Neural progenitor cell (in vitro differentiated cells): ENCODE results near the gene SEMA3G. TPM values are rescaled to one million over a fixed set of nuclear protein-coding genes. Genes with fewer than 3 reads are reported as not detected.

Experiments
- DNase-seq: peaks from one replicate; pipeline ENCODE4 v3.0.0-alpha.2; 2016; ENCODE audit warnings: low spot score
- H2AFZ ChIP-seq: fragments of 200-600 bp; sonication (generic); replicated peaks from 2 replicates; pipeline ENCODE4 v1.6.1; 2016; ENCODE audit warnings: antibody characterized with exemption
- H3F3A ChIP-seq: fragments of 200-600 bp; sonication (generic); 2 replicates; pipeline ENCODE4 v1.6.1; 2016; ENCODE audit warnings: antibody characterized with exemption, low read depth
- H3K27ac ChIP-seq: fragments of 200-600 bp; sonication (generic); 2 replicates; pipeline ENCODE4 v1.5.1; 2016; ENCODE audit warnings: mild to moderate bottlenecking
- H3K27me3 ChIP-seq: fragments of 200-600 bp; sonication (generic); 2 replicates; pipeline ENCODE4 v1.6.1; 2016; ENCODE audit warnings: mild to moderate bottlenecking, moderate library complexity
- H3K36me3 ChIP-seq: fragments of 200-600 bp; sonication (generic); 2 replicates; pipeline ENCODE4 v1.5.1; 2016
- H3K4me1 ChIP-seq: fragments of 200-600 bp; sonication (generic); 2 replicates; pipeline ENCODE4 v1.6.1; 2016; ENCODE audit warnings: mixed run types
- H3K4me2 ChIP-seq: fragments of 200-600 bp; sonication (generic); 2 replicates; pipeline ENCODE4 v1.6.1; 2016
- H3K4me3 ChIP-seq: fragments of 200-600 bp; sonication (generic); 2 replicates; pipeline ENCODE4 v1.5.1; 2016
- H3K79me2 ChIP-seq: fragments of 200-600 bp; sonication (generic); 2 replicates; pipeline ENCODE4 v1.6.1; 2016; ENCODE audit warnings: low read depth
- H3K9ac ChIP-seq: fragments of 200-600 bp; sonication (generic); 2 replicates; pipeline ENCODE4 v1.6.1; 2016
- H3K9me3 ChIP-seq: fragments of 200-600 bp; sonication (generic); 2 replicates; pipeline ENCODE4 v1.5.1; 2016; ENCODE audit warnings: low read depth
- H4K20me1 ChIP-seq: fragments of 200-600 bp; sonication (generic); 2 replicates; pipeline ENCODE4 v1.6.1; 2016; ENCODE audit warnings: low read depth
- H3K27ac Mint-ChIP-seq: 3 replicates; pipeline ENCODE4 v1.8.0; 2021; ENCODE audit warnings: mixed read lengths
- H3K27me3 Mint-ChIP-seq: 2 replicates; pipeline ENCODE4 v1.8.0; 2022; ENCODE audit warnings: low read depth, mild to moderate bottlenecking, inconsistent platforms, moderate library complexity, mixed read lengths; ENCODE audit not compliant: insufficient read depth
- H3K36me3 Mint-ChIP-seq: 3 replicates; pipeline ENCODE4 v1.8.0; 2021; ENCODE audit warnings: mixed read lengths
- H3K4me1 Mint-ChIP-seq: 3 replicates; pipeline ENCODE4 v1.8.0; 2021; ENCODE audit warnings: mixed read lengths
- H3K4me3 Mint-ChIP-seq: 3 replicates; pipeline ENCODE4 v1.8.0; 2021; ENCODE audit warnings: mild to moderate bottlenecking, moderate library complexity, mixed read lengths
- H3K9me3 Mint-ChIP-seq: 3 replicates; pipeline ENCODE4 v1.8.0; 2020; ENCODE audit warnings: mixed read lengths
- CTCF ChIP-seq: fragments of 200-600 bp; sonication (generic); IDR thresholded peaks from 2 replicates; pipeline ENCODE4 v1.5.1; 2017; ENCODE audit warnings: antibody characterized with exemption, mild to moderate bottlenecking
- EZH2 ChIP-seq: fragments of 200-600 bp; sonication (generic); IDR thresholded peaks from 2 replicates; pipeline ENCODE4 v1.6.1; 2017; ENCODE audit warnings: antibody characterized with exemption, mild to moderate bottlenecking, moderate library complexity
- EZH2phosphoT487 ChIP-seq: fragments of 200-600 bp; sonication (generic); IDR thresholded peaks from 2 replicates; pipeline ENCODE4 v1.6.1; 2017; ENCODE audit warnings: antibody characterized with exemption
- total RNA-seq: library from RNA; depleted of rRNA; stranded (reverse); fragments of >200 nt; gene quantifications from 2 replicates; pipeline ENCODE4 v1.2.3, GENCODE V29; 2015; ENCODE audit warnings: low replicate concordance

The SEMA3G gene
- total RNA-seq, 1 donor from 2014 or later = 0.79 TPM

GRCh38 chr3:52403955-52404354, 40.9 kb downstream of the SEMA3G start:
- Mint-ChIP-seq H3K27me3 (peaks cover 6% of the 10 kb centered on the region), H3K4me3 (no peak overlapping the region), H3K9me3 (no peaks in the 10 kb centered on the region), H3K36me3 (peaks cover 23% of the 10 kb centered on the region), H3K4me1 (peaks cover 8% of the 10 kb centered on the region), H3K27ac (peak overlapping the region; percentile 50)
- Histone ChIP-seq H3K36me3 (no peaks in the 10 kb centered on the region), H3K9me3 (no peaks in the 10 kb centered on the region), H3K27me3 (no peaks in the 10 kb centered on the region), H4K20me1 (no peaks in the 10 kb centered on the region), H3K4me3 (no peak overlapping the region), H3K79me2 (peaks cover 11% of the 10 kb centered on the region), H3F3A (peaks cover 2% of the 10 kb centered on the region), H3K9ac (no peak overlapping the region), H2AFZ (no peak overlapping the region), H3K4me1 (no peaks in the 10 kb centered on the region), H3K4me2 (no peak overlapping the region), H3K27ac (no peak overlapping the region)
- DNase-seq = no peak
- TF ChIP-seq EZH2 = no peak
- no peak for TF ChIP-seq CTCF
- TF ChIP-seq EZH2phosphoT487 = no peak

DNA sequence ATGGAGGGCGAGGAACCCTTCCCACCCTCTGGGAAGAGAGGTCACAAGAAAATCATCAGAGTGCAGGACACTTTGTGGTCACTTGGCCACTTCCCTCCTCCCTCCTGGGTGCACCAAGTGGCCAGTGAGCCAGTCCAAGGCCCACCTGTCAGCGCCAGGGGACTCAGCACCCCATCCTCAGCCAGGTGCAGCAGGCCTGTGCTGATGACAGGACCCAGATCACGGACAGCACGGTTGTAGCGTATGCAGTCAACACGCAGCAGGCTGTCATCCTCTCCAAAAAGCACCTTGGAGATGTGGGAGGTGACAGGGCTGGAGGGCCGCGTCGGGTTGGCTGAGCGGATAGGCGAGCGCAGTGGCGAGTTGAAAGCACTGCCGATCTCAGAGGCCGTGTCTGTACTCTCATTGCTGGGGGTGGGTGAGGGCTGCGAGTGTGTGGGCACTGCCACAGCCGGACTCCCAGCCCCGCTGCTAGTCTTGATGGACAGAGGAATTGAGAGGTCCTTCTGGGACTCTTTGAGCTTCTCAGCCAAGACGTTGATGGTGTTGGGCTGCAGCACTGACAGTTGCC, 41.5 kb downstream of the SEMA3G start:
- no peaks in the 10 kb centered on the region for H4K20me1 ChIP-seq
- no peak overlapping the region for H3K4me3 ChIP-seq
- Mint-ChIP-seq H3K4me1 (peaks cover 3% of the 10 kb centered on the region), H3K4me3 (no peak overlapping the region), H3K27me3 (peaks cover 9% of the 10 kb centered on the region), H3K27ac (no peak overlapping the region), H3K9me3 (no peaks in the 10 kb centered on the region), H3K36me3 (peaks cover 20% of the 10 kb centered on the region)
- H3K27ac ChIP-seq = no peak overlapping the region
- peaks cover 5% of the 10 kb centered on the region for H3K79me2 ChIP-seq
- no peaks in the 10 kb centered on the region for H3K36me3 ChIP-seq
- H3K4me2 ChIP-seq = no peak overlapping the region
- TF ChIP-seq EZH2 = no peak
- no peak for TF ChIP-seq CTCF
- no peaks in the 10 kb centered on the region for H3K4me1 ChIP-seq
- H3F3A ChIP-seq = peaks cover 2% of the 10 kb centered on the region
- DNase-seq = no peak
- H3K27me3 ChIP-seq = no peaks in the 10 kb centered on the region
- no peak overlapping the region for H2AFZ ChIP-seq
- H3K9ac ChIP-seq = no peak overlapping the region
- no peaks in the 10 kb centered on the region for H3K9me3 ChIP-seq

GRCh38 chr3:52402706-52403270, 42.1 kb downstream of the SEMA3G start:
- peaks cover 13% of the 10 kb centered on the region for H3K27me3 Mint-ChIP-seq
- Histone ChIP-seq H3F3A (no peaks in the 10 kb centered on the region), H3K27me3 (no peaks in the 10 kb centered on the region), H3K79me2 (no peaks in the 10 kb centered on the region), H3K36me3 (no peaks in the 10 kb centered on the region), H2AFZ (no peak overlapping the region), H3K9me3 (no peaks in the 10 kb centered on the region), H3K4me2 (no peak overlapping the region), H3K4me3 (no peak overlapping the region), H3K4me1 (no peaks in the 10 kb centered on the region), H3K9ac (no peak overlapping the region), H4K20me1 (no peaks in the 10 kb centered on the region), H3K27ac (no peak overlapping the region)
- H3K9me3 Mint-ChIP-seq = no peaks in the 10 kb centered on the region
- H3K4me3 Mint-ChIP-seq = peak overlapping the region; percentile 43
- H3K4me1 Mint-ChIP-seq = no peaks in the 10 kb centered on the region
- TF ChIP-seq CTCF = no peak
- TF ChIP-seq EZH2 = no peak
- no peak for TF ChIP-seq EZH2phosphoT487
- no peak for DNase-seq
- H3K36me3 Mint-ChIP-seq = peaks cover 17% of the 10 kb centered on the region
- H3K27ac Mint-ChIP-seq = no peak overlapping the region
